ENCODE measurements around the gene MSLN. TPM values are rescaled to one million over a fixed set of nuclear protein-coding genes. Genes with fewer than 3 reads are reported as not detected.

The MSLN gene
- total RNA-seq, 1 experiment from 2014 or later: not detected

GRCh38 chr16:813204-813915, 52.8 kb downstream of the MSLN start:
- in situ Hi-C loops (cut with HindIII; ENCODE audit: low pct_unique_long_range_greater_than_20kb, low sequenced_read_pairs): no loop called here
- no peak for DNase-seq (ENCODE audit: low read depth)

GRCh38 chr16:813916-814412, 53.4 kb downstream of the MSLN start:
- in situ Hi-C loops (cut with HindIII; ENCODE audit: low pct_unique_long_range_greater_than_20kb, low sequenced_read_pairs): no loop called here
- no peak for DNase-seq (ENCODE audit: low read depth)

GRCh38 chr16:814974-815373, 54.4 kb downstream of the MSLN start:
- DNase-seq (ENCODE audit: low read depth): no peak

GRCh38 chr16:815861-816260, 55.3 kb downstream of the MSLN start:
- in situ Hi-C loops (cut with HindIII; ENCODE audit: low pct_unique_long_range_greater_than_20kb, low sequenced_read_pairs): no loop called here
- no peak for DNase-seq (ENCODE audit: low read depth)

More at GRCh38 chr16:814974-815373, 54.4 kb downstream of the MSLN start:
- in situ Hi-C loops (cut with HindIII; ENCODE audit: low pct_unique_long_range_greater_than_20kb, low sequenced_read_pairs): no loop called here

- DNase-seq (ENCODE audit: low read depth): no peak
- in situ Hi-C loops (cut with HindIII; ENCODE audit: low pct_unique_long_range_greater_than_20kb, low sequenced_read_pairs): no loop called here
Observed at GRCh38 chr16:817001-817906, 56.7 kb downstream of the MSLN start.

GRCh38 chr16:818132-818531, 57.6 kb downstream of the MSLN start:
- in situ Hi-C loops (cut with HindIII; ENCODE audit: low pct_unique_long_range_greater_than_20kb, low sequenced_read_pairs): no loop called here
- no peak for DNase-seq (ENCODE audit: low read depth)

Other genes with a start within 250 kb of the MSLN start
- 60.1 and 70.1 TPM in 2 replicates for gene CAPN15, start 233.0 kb upstream of the MSLN start, total RNA-seq (2014; rRNA removed; shearing (Covaris generic); ENCODE audit: low replicate concordance)
- not detected in 2 replicates for gene PRR35, start 200.3 kb upstream of the MSLN start, total RNA-seq (2014; rRNA removed; shearing (Covaris generic); ENCODE audit: low replicate concordance)
- gene NHLRC4, start 193.7 kb upstream of the MSLN start, total RNA-seq (2014; rRNA removed; shearing (Covaris generic); ENCODE audit: low replicate concordance): 1.2 and 4.0 TPM in 2 replicates
- gene PIGQ, start 190.8 kb upstream of the MSLN start, total RNA-seq (2014; rRNA removed; shearing (Covaris generic); ENCODE audit: low replicate concordance): 53.4 and 65.5 TPM in 2 replicates
- 22.4 and 33.2 TPM in 2 replicates for gene RAB40C, start 170.7 kb upstream of the MSLN start, total RNA-seq (2014; rRNA removed; shearing (Covaris generic); ENCODE audit: low replicate concordance)
- 0.07 TPM in 1 of 2 replicates, not detected in the other for gene WFIKKN1, start 129.7 kb upstream of the MSLN start, total RNA-seq (2014; rRNA removed; shearing (Covaris generic); ENCODE audit: low replicate concordance)
- 433 and 438 TPM in 2 replicates for gene METTL26, start 124.4 kb upstream of the MSLN start, total RNA-seq (2014; rRNA removed; shearing (Covaris generic); ENCODE audit: low replicate concordance)
- 93.0 and 94.1 TPM in 2 replicates for gene MCRIP2, start 118.9 kb upstream of the MSLN start, total RNA-seq (2014; rRNA removed; shearing (Covaris generic); ENCODE audit: low replicate concordance)
- 12.3 and 52.7 TPM in 2 replicates for gene WDR90, start 111.4 kb upstream of the MSLN start, total RNA-seq (2014; rRNA removed; shearing (Covaris generic); ENCODE audit: low replicate concordance)
- gene RHOT2, start 92.6 kb upstream of the MSLN start, total RNA-seq (2014; rRNA removed; shearing (Covaris generic); ENCODE audit: low replicate concordance): 91.5 and 99.0 TPM in 2 replicates
- 0.12 and 0.68 TPM in 2 replicates for gene RHBDL1, start 85.1 kb upstream of the MSLN start, total RNA-seq (2014; rRNA removed; shearing (Covaris generic); ENCODE audit: low replicate concordance)
- 453 and 482 TPM in 2 replicates for gene STUB1, start 80.3 kb upstream of the MSLN start, total RNA-seq (2014; rRNA removed; shearing (Covaris generic); ENCODE audit: low replicate concordance)
- 116 and 147 TPM in 2 replicates for gene JMJD8, start 76.4 kb upstream of the MSLN start, total RNA-seq (2014; rRNA removed; shearing (Covaris generic); ENCODE audit: low replicate concordance)
- 24.6 and 30.1 TPM in 2 replicates for gene WDR24, start 70.3 kb upstream of the MSLN start, total RNA-seq (2014; rRNA removed; shearing (Covaris generic); ENCODE audit: low replicate concordance)
- gene FBXL16, start 54.9 kb upstream of the MSLN start, total RNA-seq (2014; rRNA removed; shearing (Covaris generic); ENCODE audit: low replicate concordance): 25.7 and 26.3 TPM in 2 replicates
- gene METRN, start 45.6 kb upstream of the MSLN start, total RNA-seq (2014; rRNA removed; shearing (Covaris generic); ENCODE audit: low replicate concordance): 1,206 and 1,492 TPM in 2 replicates
- gene ANTKMT, start 39.6 kb upstream of the MSLN start, total RNA-seq (2014; rRNA removed; shearing (Covaris generic); ENCODE audit: low replicate concordance): 95.7 and 164 TPM in 2 replicates
- gene CCDC78, start 34.3 kb upstream of the MSLN start, total RNA-seq (2014; rRNA removed; shearing (Covaris generic); ENCODE audit: low replicate concordance): 4.5 and 10.3 TPM in 2 replicates
- 48.0 and 73.6 TPM in 2 replicates for gene HAGHL, start 33.6 kb upstream of the MSLN start, total RNA-seq (2014; rRNA removed; shearing (Covaris generic); ENCODE audit: low replicate concordance)
- 52.8 and 75.6 TPM in 2 replicates for gene CIAO3, start 19.7 kb upstream of the MSLN start, total RNA-seq (2014; rRNA removed; shearing (Covaris generic); ENCODE audit: low replicate concordance)
- 50.0 and 75.0 TPM in 2 replicates for gene RPUSD1, start 27.6 kb downstream of the MSLN start, total RNA-seq (2014; rRNA removed; shearing (Covaris generic); ENCODE audit: low replicate concordance)
- gene CHTF18, start 27.9 kb downstream of the MSLN start, total RNA-seq (2014; rRNA removed; shearing (Covaris generic); ENCODE audit: low replicate concordance): 52.2 and 56.9 TPM in 2 replicates
- not detected in 2 replicates for gene GNG13, start 40.0 kb downstream of the MSLN start, total RNA-seq (2014; rRNA removed; shearing (Covaris generic); ENCODE audit: low replicate concordance)
- gene LMF1, start 210.2 kb downstream of the MSLN start, total RNA-seq (2014; rRNA removed; shearing (Covaris generic); ENCODE audit: low replicate concordance): 16.5 and 35.6 TPM in 2 replicates
- gene SOX8, start 221.0 kb downstream of the MSLN start, total RNA-seq (2014; rRNA removed; shearing (Covaris generic); ENCODE audit: low replicate concordance): 0.14 and 0.54 TPM in 2 replicates